Osteocyte (in vitro differentiated cells): Measurements from ENCODE around the gene CWC22. TPM values are rescaled to one million over a fixed set of nuclear protein-coding genes. Genes with fewer than 3 reads are reported as not detected.

Experiments
- DNase-seq: peaks from one replicate; pipeline ENCODE4 v3.0.0; 2021; ENCODE audit warnings: mixed read lengths; ENCODE audit not compliant: unreplicated experiment; ENCODE audit errors: extremely low spot score
- H3K27ac Mint-ChIP-seq: one replicate; pipeline ENCODE4 v1.8.0; 2021; ENCODE audit warnings: mild to moderate bottlenecking, mixed read lengths; ENCODE audit not compliant: unreplicated experiment
- H3K27me3 Mint-ChIP-seq: one replicate; pipeline ENCODE4 v1.8.0; 2021; ENCODE audit warnings: mixed read lengths; ENCODE audit not compliant: unreplicated experiment
- H3K36me3 Mint-ChIP-seq: one replicate; pipeline ENCODE4 v1.8.0; 2021; ENCODE audit warnings: mixed read lengths; ENCODE audit not compliant: unreplicated experiment
- H3K4me1 Mint-ChIP-seq: one replicate; pipeline ENCODE4 v1.8.0; 2021; ENCODE audit warnings: mixed read lengths; ENCODE audit not compliant: unreplicated experiment
- H3K4me3 Mint-ChIP-seq: one replicate; pipeline ENCODE4 v1.8.0; 2021; ENCODE audit warnings: mild to moderate bottlenecking, moderate library complexity, mixed read lengths; ENCODE audit not compliant: unreplicated experiment
- H3K9me3 Mint-ChIP-seq: one replicate; pipeline ENCODE4 v1.8.0; 2021; ENCODE audit warnings: mixed read lengths; ENCODE audit not compliant: unreplicated experiment
- CTCF ChIP-seq: fragments of 200-600 bp; sonication (generic); IDR thresholded peaks from 2 replicates; pipeline ENCODE4 v1.5.0; 2021; ENCODE audit warnings: antibody characterized with exemption, mild to moderate bottlenecking, moderate library complexity
- total RNA-seq: library from RNA; stranded (reverse); gene quantifications from 2 replicates; pipeline ENCODE4 v1.2.1, GENCODE V29; 2021

CWC22 gene
- total RNA-seq, 1 donor from 2014 or later = 20.1 TPM

- H3K9me3 Mint-ChIP-seq = no peaks in the 10 kb centered on the region
- H3K27me3 Mint-ChIP-seq = no peaks in the 10 kb centered on the region
- peaks cover 7% of the 10 kb centered on the region for H3K36me3 Mint-ChIP-seq
- peaks cover 23% of the 10 kb centered on the region for H3K4me1 Mint-ChIP-seq
- no peak for TF ChIP-seq CTCF
- no peak overlapping the region for H3K27ac Mint-ChIP-seq
- no peak for DNase-seq
- H3K4me3 Mint-ChIP-seq = no peak overlapping the region
Measured at GRCh38 chr2:180003073-180003472, 4.0 kb downstream of the CWC22 start.

- H3K36me3 Mint-ChIP-seq = peaks cover 7% of the 10 kb centered on the region
- no peaks in the 10 kb centered on the region for H3K9me3 Mint-ChIP-seq
- peaks cover 20% of the 10 kb centered on the region for H3K4me1 Mint-ChIP-seq
- H3K27ac Mint-ChIP-seq = no peak overlapping the region
- H3K27me3 Mint-ChIP-seq = no peaks in the 10 kb centered on the region
- no peak for TF ChIP-seq CTCF
- H3K4me3 Mint-ChIP-seq = no peak overlapping the region
- no peak for DNase-seq
Measured at GRCh38 chr2:180002198-180002770, 4.8 kb downstream of the CWC22 start.

GRCh38 chr2:180001726-180002125 is 5.4 kb downstream of the CWC22 start:
- peaks cover 7% of the 10 kb centered on the region for H3K36me3 Mint-ChIP-seq

GRCh38 chr2:180000434-180000833 is 6.7 kb downstream of the CWC22 start:
- H3K27me3 Mint-ChIP-seq = no peaks in the 10 kb centered on the region
- H3K4me3 Mint-ChIP-seq = no peak overlapping the region
- TF ChIP-seq CTCF = no peak
- H3K36me3 Mint-ChIP-seq = peaks cover 7% of the 10 kb centered on the region
- no peak overlapping the region for H3K27ac Mint-ChIP-seq
- DNase-seq = no peak
- no peaks in the 10 kb centered on the region for H3K9me3 Mint-ChIP-seq
- peaks cover 21% of the 10 kb centered on the region for H3K4me1 Mint-ChIP-seq

More at GRCh38 chr2:180001726-180002125, 5.4 kb downstream of the CWC22 start:
- no peak for DNase-seq
- Mint-ChIP-seq H3K27ac (no peak overlapping the region), H3K4me3 (no peak overlapping the region), H3K27me3 (no peaks in the 10 kb centered on the region), H3K4me1 (peaks cover 19% of the 10 kb centered on the region), H3K9me3 (no peaks in the 10 kb centered on the region)
- TF ChIP-seq CTCF = peak; percentile 28

GRCh38 chr2:179999000-179999399 is 8.1 kb downstream of the CWC22 start:
- no peaks in the 10 kb centered on the region for H3K9me3 Mint-ChIP-seq
- TF ChIP-seq CTCF = no peak
- no peaks in the 10 kb centered on the region for H3K27me3 Mint-ChIP-seq
- H3K4me1 Mint-ChIP-seq = peaks cover 17% of the 10 kb centered on the region
- H3K36me3 Mint-ChIP-seq = peaks cover 7% of the 10 kb centered on the region
- DNase-seq = no peak
- no peak overlapping the region for H3K27ac Mint-ChIP-seq
- no peak overlapping the region for H3K4me3 Mint-ChIP-seq
